ENCODE data around the gene TNP2. TPM values are rescaled to one million over a fixed set of nuclear protein-coding genes. Genes with fewer than 3 reads are reported as not detected.

The TNP2 gene
- total RNA-seq, 5 donors from 2014 or later (not counting 1 experiment from before 2014, with no cell fraction given): not detected

DNA sequence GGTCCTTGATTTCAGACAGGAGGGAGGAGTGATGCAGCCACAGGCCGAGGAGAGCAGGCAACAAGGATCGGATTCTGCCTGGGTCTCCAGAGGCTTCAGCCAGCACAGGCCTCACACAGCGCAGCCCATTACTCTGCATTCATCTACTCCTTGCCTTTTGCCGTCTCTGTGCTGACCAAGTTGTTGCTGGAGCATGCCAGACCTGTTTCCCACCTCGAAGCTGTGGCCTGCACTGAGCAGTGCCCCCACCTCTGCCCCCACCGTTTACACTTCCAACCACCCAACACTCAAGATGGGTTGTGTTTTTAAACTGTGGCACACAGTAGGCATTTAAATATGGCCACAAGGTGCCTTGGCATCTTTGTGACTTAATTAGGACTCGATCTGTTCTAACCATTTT, 5.8 kb upstream of the TNP2 start:
- Histone ChIP-seq H3K27me3 (replicated peaks in 1 of 2; ENCODE audit: control insufficient read depth in 2 of 2, extremely low read depth in 1 of 2, insufficient read depth in 2 of 2, low read length in 1 of 2) (peaks cover 0 to 13% of the 10 kb centered on the region in 2 experiments), H3K4me3 (ENCODE audit: control insufficient read depth in 1 of 2, extremely low read depth in 1 of 2, low read length in 1 of 2) (no peak overlapping the region), H3K4me1 (ENCODE audit: control insufficient read depth in 1 of 2, extremely low read depth in 1 of 2, insufficient read depth in 2 of 2, low read length in 2 of 2) (no peaks in the 10 kb centered on the region), H3K27ac (ENCODE audit: low read length) (no peak overlapping the region), H3K9me3 (no peaks in the 10 kb centered on the region), H3K36me3 (ENCODE audit: control insufficient read depth in 2 of 2, extremely low read depth in 1 of 2, insufficient read depth in 1 of 2, low read length in 1 of 2) (no peaks in the 10 kb centered on the region)
- CTCF ChIA-PET: interaction anchor here in 1 of 2 donors (1.1 kb wide), 1 partner anchor 131 kb away, joined by 4 read pairs; no protein-coding TSS in a partner anchor
- no peaks in the 10 kb centered on the region for H3K27me3 Mint-ChIP-seq
- H3K36me3 Mint-ChIP-seq: no peaks in the 10 kb centered on the region
- H3K4me3 Mint-ChIP-seq: no peak overlapping the region
- DNase-seq (no peak), ATAC-seq (replicated peaks in 1 of 4) (no peak)
- 87% methylated on average over 5 of the region's 7 CpGs for WGBS (ENCODE audit: insufficient coverage)
- H3K9me3 Mint-ChIP-seq: no peaks in the 10 kb centered on the region
- H3K4me1 Mint-ChIP-seq: peaks cover 0 to 5% (median 2%) of the 10 kb centered on the region in 3 donors
- no peak overlapping the region for H3K27ac Mint-ChIP-seq
- POLR2A ChIA-PET: interaction anchor here in 1 of 2 donors (0.6 kb wide), 2 partner anchors 113 to 390 kb away, joined by 4 to 6 read pairs; no protein-coding TSS in a partner anchor

DNA sequence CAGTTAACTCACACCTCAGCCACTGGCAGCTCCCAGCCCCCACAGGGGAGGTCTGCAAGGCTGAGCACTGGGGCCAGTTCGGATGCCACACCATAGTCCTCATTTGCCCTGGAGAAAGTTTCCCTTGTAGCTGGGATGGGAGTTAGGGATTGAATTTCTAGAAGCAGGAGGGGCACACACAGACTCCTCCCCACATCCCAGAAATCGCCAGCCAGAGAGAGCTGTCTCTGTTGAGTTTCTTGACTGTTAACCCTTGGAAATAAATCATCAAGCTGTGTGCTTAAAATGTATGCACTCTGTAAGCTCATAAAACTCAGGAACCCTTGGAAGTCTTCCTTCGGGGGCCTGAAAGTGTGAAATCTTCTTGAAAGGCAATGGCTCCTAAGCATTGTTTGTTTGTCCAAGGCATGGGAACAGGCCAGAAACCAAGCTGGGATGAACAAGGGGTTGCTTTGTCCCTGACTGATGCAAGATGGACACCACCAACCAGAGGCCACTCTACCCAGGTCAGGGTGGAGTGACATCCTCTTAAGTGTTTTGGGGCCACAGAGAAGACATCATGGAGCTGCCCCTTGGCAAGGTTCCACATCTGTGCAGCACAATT, 4.7 kb upstream of the TNP2 start:
- WGBS (ENCODE audit: insufficient coverage): 100% methylated on average over 1 of the region's 3 CpGs
- ATAC-seq (replicated peaks in 1 of 4) (no peak), DNase-seq (no peak)
- Mint-ChIP-seq H3K36me3 (no peaks in the 10 kb centered on the region), H3K27ac (peak overlapping the region in 1 of 2 donors; percentile 43), H3K4me3 (no peak overlapping the region), H3K27me3 (no peaks in the 10 kb centered on the region), H3K9me3 (no peaks in the 10 kb centered on the region), H3K4me1 (no peaks in the 10 kb centered on the region)
- no peaks in the 10 kb centered on the region for H3K9me3 ChIP-seq
- no peak overlapping the region for H3K27ac ChIP-seq (ENCODE audit: low read length)
- H3K4me1 ChIP-seq (ENCODE audit: control insufficient read depth in 1 of 2, extremely low read depth in 1 of 2, insufficient read depth in 2 of 2, low read length in 2 of 2): no peaks in the 10 kb centered on the region
- H3K36me3 ChIP-seq (ENCODE audit: control insufficient read depth in 2 of 2, extremely low read depth in 1 of 2, insufficient read depth in 1 of 2, low read length in 1 of 2): no peaks in the 10 kb centered on the region
- H3K27me3 ChIP-seq (replicated peaks in 1 of 2; ENCODE audit: control insufficient read depth in 2 of 2, extremely low read depth in 1 of 2, insufficient read depth in 2 of 2, low read length in 1 of 2): peaks cover 0 to 13% of the 10 kb centered on the region in 2 experiments
- CTCF ChIA-PET: interaction anchor here in 1 of 2 donors (1.1 kb wide), 1 partner anchor 130 kb away, joined by 4 read pairs; no protein-coding TSS in a partner anchor
- H3K4me3 ChIP-seq (ENCODE audit: control insufficient read depth in 1 of 2, extremely low read depth in 1 of 2, low read length in 1 of 2): no peak overlapping the region
- POLR2A ChIA-PET: no interaction called here

DNA sequence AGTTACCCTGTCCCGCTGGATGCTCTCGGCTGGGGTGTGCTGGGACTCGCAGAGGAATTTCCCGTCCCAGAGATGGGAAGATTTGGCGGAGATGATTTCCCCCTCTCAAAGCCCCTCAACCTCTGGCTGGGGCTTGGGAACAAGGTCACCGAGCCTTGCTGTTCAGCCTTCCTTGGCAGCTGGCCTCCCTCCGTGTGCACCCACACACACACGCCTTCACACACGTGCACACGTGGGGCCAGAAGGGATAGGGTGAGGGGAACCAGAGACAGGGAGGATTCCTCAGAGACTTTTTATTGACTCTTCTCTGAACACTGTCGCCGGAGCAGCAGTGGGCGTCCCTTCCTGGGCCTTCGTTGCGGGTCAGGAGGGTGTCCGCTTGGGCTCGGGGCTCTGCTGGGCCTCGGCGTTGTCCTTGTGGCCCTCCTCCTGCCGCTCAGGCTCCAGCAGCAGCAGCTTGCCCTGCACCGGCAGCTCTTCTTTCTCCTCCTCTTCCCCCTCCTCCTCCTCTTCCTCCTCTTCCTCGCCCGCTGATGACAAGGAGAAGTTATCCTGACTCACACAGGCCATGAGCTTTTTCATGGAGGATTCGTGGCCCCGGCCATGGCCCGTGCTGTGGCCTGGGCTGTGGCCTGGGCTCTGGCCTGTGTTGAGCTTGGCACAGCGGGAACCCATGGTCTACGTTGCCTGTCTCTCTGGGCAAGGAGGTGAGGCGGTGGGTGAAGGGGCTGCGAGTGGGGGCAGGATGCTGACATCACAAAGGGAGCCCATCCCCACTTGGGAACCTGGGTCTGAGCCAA, 4.0 kb upstream of the TNP2 start, which contains the start of gene PRM3:
Gene PRM3, minus strand, starts transcription at position 709 of the 800 bp plus-strand sequence. Its CDS starts 34 bp downstream, at position 675.
- H3K36me3 Mint-ChIP-seq: no peaks in the 10 kb centered on the region

DNA sequence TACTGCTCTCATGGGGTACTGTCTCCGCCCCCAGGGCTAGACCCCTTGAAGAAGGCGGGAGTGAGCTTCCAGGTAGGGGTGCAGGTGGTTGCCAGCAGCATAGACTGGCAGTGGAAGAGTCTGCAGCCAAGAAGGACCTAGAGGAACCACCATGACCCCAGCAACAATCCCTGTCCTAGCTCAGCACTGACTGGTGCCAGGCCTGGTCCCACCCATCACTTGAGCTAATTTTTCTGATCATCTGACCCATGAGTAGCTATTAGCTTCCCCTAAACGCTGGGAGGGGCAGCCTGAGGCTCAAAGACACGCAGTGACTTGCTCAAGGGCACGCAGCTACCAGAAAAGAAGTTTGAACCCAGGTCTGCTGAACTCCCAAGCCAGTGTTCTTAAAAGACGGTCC, 3.4 kb upstream of the TNP2 start:
- H3K4me1 Mint-ChIP-seq: no peaks in the 10 kb centered on the region
- no peak overlapping the region for H3K4me3 Mint-ChIP-seq
- DNase-seq (no peak), ATAC-seq (replicated peaks in 1 of 4) (no peak)
- peaks cover 0 to 12% of the 10 kb centered on the region in 2 experiments for H3K27me3 ChIP-seq (replicated peaks in 1 of 2; ENCODE audit: control insufficient read depth in 2 of 2, extremely low read depth in 1 of 2, insufficient read depth in 2 of 2, low read length in 1 of 2)
- ChIA-PET CTCF (no interaction called here), POLR2A (interaction anchor here in 1 of 2 donors (0.5 kb wide), 1 partner anchor 155 kb away, joined by 4 read pairs; no protein-coding TSS in a partner anchor)
- no peak overlapping the region for H3K4me3 ChIP-seq (ENCODE audit: control insufficient read depth in 1 of 2, extremely low read depth in 1 of 2, low read length in 1 of 2)
- H3K36me3 Mint-ChIP-seq: no peaks in the 10 kb centered on the region
- H3K9me3 Mint-ChIP-seq: no peaks in the 10 kb centered on the region
- no peaks in the 10 kb centered on the region for H3K36me3 ChIP-seq (ENCODE audit: control insufficient read depth in 2 of 2, extremely low read depth in 1 of 2, insufficient read depth in 1 of 2, low read length in 1 of 2)
- H3K9me3 ChIP-seq: no peaks in the 10 kb centered on the region
- no peak overlapping the region for H3K27ac Mint-ChIP-seq
- H3K27ac ChIP-seq (ENCODE audit: low read length): no peak overlapping the region
- H3K4me1 ChIP-seq (ENCODE audit: control insufficient read depth in 1 of 2, extremely low read depth in 1 of 2, insufficient read depth in 2 of 2, low read length in 2 of 2): no peaks in the 10 kb centered on the region
- no peaks in the 10 kb centered on the region for H3K27me3 Mint-ChIP-seq
- WGBS (ENCODE audit: insufficient coverage): 83% methylated on average over 6 of the region's 6 CpGs

More for the DNA sequence above, 4.0 kb upstream of the TNP2 start, which contains the start of gene PRM3:
- Mint-ChIP-seq H3K4me1 (no peaks in the 10 kb centered on the region), H3K27ac (peak within 1 kb of the TSS in 1 of 2 donors; percentile 43), H3K4me3 (no peak within 1 kb of the TSS), H3K27me3 (no peaks in the 10 kb centered on the region), H3K9me3 (no peaks in the 10 kb centered on the region)
- CTCF ChIA-PET: no interaction called here
- Histone ChIP-seq H3K27ac (ENCODE audit: low read length) (no peak within 1 kb of the TSS), H3K4me1 (ENCODE audit: control insufficient read depth in 1 of 2, extremely low read depth in 1 of 2, insufficient read depth in 2 of 2, low read length in 2 of 2) (no peaks in the 10 kb centered on the region), H3K36me3 (ENCODE audit: control insufficient read depth in 2 of 2, extremely low read depth in 1 of 2, insufficient read depth in 1 of 2, low read length in 1 of 2) (no peaks in the 10 kb centered on the region), H3K4me3 (ENCODE audit: control insufficient read depth in 1 of 2, extremely low read depth in 1 of 2, low read length in 1 of 2) (no peak within 1 kb of the TSS), H3K27me3 (replicated peaks in 1 of 2; ENCODE audit: control insufficient read depth in 2 of 2, extremely low read depth in 1 of 2, insufficient read depth in 2 of 2, low read length in 1 of 2) (peaks cover 0 to 13% of the 10 kb centered on the region in 2 experiments), H3K9me3 (no peaks in the 10 kb centered on the region)
- DNase-seq (no peak), ATAC-seq (replicated peaks in 1 of 4) (no peak)
- whole genome bisulfite sequencing (ENCODE audit: insufficient coverage): 88% methylated on average over 19 of the region's 30 CpGs
- POLR2A ChIA-PET: no interaction called here

DNA sequence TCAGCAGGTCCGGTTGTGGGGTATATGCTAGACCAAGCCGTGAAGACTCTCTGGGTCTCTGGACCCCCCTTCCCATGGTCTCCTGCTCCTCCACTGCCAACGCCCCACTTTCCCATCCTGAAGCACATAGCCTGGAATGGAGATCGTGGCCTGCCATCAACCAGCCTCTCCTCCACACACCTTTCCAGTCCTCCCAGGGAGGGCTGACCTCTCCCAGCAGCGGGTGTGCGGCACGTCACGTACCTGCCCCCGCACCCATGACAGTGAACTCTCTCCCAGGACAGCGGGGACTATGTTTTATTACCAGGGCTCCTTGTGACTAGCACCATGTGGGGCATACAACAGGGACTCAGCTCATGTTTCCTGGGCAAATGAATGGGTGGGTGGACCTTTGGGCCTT, 2.5 kb upstream of the TNP2 start:
- Mint-ChIP-seq H3K4me3 (no peak overlapping the region), H3K36me3 (no peaks in the 10 kb centered on the region), H3K27me3 (no peaks in the 10 kb centered on the region), H3K4me1 (no peaks in the 10 kb centered on the region), H3K9me3 (no peaks in the 10 kb centered on the region), H3K27ac (no peak overlapping the region)
- no peaks in the 10 kb centered on the region for H3K36me3 ChIP-seq (ENCODE audit: control insufficient read depth in 2 of 2, extremely low read depth in 1 of 2, insufficient read depth in 1 of 2, low read length in 1 of 2)
- no peak for ATAC-seq (replicated peaks in 1 of 4)
- no peak overlapping the region for H3K4me3 ChIP-seq (ENCODE audit: control insufficient read depth in 1 of 2, extremely low read depth in 1 of 2, low read length in 1 of 2)
- no peaks in the 10 kb centered on the region for H3K9me3 ChIP-seq
- H3K4me1 ChIP-seq (ENCODE audit: control insufficient read depth in 1 of 2, extremely low read depth in 1 of 2, insufficient read depth in 2 of 2, low read length in 2 of 2): no peaks in the 10 kb centered on the region
- 86% methylated on average over 5 of the region's 10 CpGs for WGBS (ENCODE audit: insufficient coverage)
- H3K27me3 ChIP-seq (replicated peaks in 1 of 2; ENCODE audit: control insufficient read depth in 2 of 2, extremely low read depth in 1 of 2, insufficient read depth in 2 of 2, low read length in 1 of 2): peaks cover 0 to 5% of the 10 kb centered on the region in 2 experiments
- no peak for DNase-seq
- CTCF ChIA-PET: no interaction called here
- POLR2A ChIA-PET: no interaction called here
- no peak overlapping the region for H3K27ac ChIP-seq (ENCODE audit: low read length)

DNA sequence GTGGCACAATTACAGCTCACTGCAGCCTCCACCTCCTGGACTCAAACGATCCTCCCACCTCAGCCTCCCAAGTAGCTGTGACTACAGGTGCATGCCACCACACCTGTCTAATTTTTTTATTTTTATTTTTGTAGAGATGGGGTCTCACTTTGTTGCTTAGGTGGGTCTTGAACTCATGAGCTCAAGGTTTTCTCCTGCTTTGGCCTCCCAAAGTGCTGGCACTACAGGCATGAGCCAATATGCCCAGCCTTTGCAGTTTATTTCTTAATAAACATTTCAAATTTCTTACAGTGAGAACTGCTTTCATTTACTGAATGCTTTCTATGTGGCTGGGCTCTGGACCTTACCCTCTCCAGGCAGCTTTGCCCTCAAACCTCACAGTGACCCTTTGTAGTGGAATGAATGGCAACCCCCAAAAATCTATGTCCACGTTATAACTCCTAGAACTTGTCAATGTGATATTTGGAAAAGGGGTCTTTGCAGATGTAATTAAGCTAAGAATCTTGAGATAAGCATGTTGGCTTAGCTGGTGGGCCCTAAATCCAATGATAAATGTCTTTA, 1.6 kb upstream of the TNP2 start:
- H3K27ac Mint-ChIP-seq: no peak overlapping the region
- POLR2A ChIA-PET: no interaction called here
- CTCF ChIA-PET: interaction anchor here in 1 of 2 donors (0.6 kb wide), 1 partner anchor 9 kb away, joined by 6 read pairs; no protein-coding TSS in a partner anchor

More for the DNA sequence above, 1.6 kb upstream of the TNP2 start:
- no peak for DNase-seq
- Histone ChIP-seq H3K4me3 (ENCODE audit: control insufficient read depth in 1 of 2, extremely low read depth in 1 of 2, low read length in 1 of 2) (no peak overlapping the region), H3K27ac (ENCODE audit: low read length) (no peak overlapping the region), H3K27me3 (replicated peaks in 1 of 2; ENCODE audit: control insufficient read depth in 2 of 2, extremely low read depth in 1 of 2, insufficient read depth in 2 of 2, low read length in 1 of 2) (peaks cover 0 to 4% of the 10 kb centered on the region in 2 experiments), H3K9me3 (no peaks in the 10 kb centered on the region), H3K4me1 (ENCODE audit: control insufficient read depth in 1 of 2, extremely low read depth in 1 of 2, insufficient read depth in 2 of 2, low read length in 2 of 2) (no peaks in the 10 kb centered on the region), H3K36me3 (ENCODE audit: control insufficient read depth in 2 of 2, extremely low read depth in 1 of 2, insufficient read depth in 1 of 2, low read length in 1 of 2) (no peaks in the 10 kb centered on the region)
- Mint-ChIP-seq H3K9me3 (no peaks in the 10 kb centered on the region), H3K4me3 (no peak overlapping the region), H3K27me3 (no peaks in the 10 kb centered on the region), H3K36me3 (no peaks in the 10 kb centered on the region), H3K4me1 (no peaks in the 10 kb centered on the region)
- no CpG with 5 or more reads among the region's 2 CpGs for WGBS (ENCODE audit: insufficient coverage)
- ATAC-seq (replicated peaks in 1 of 4): no peak

Measured in T-cell (primary cell).